ENCODE results near the gene CD84. TPM values are rescaled to one million over a fixed set of nuclear protein-coding genes. Genes with fewer than 3 reads are reported as not detected.
"Not testable (repeated sequence)": the region's sequence is repeated elsewhere in the genome, so short reads cannot be mapped to it uniquely, and the experiment has no call there.

The CD84 gene
- total RNA-seq, 1 donor from 2014 or later: not detected

GRCh38 chr1:160538985-160539651 lies 40.2 kb downstream of the CD84 start:
- H3K4me3 ChIP-seq (ENCODE audit: low read depth, low read length): no peak overlapping the region
- H3K36me3 ChIP-seq (ENCODE audit: control insufficient read depth, insufficient read depth, low read length): no peaks in the 10 kb centered on the region
- DNase-seq (ENCODE audit: low read depth): no peak
- TF ChIP-seq CTCF (IDR thresholded peaks at IDR 0.05; ENCODE audit: insufficient read depth, low read length, poor library complexity, severe bottlenecking): no peak
- no peaks in the 10 kb centered on the region for H3K27me3 ChIP-seq (ENCODE audit: control insufficient read depth, insufficient read depth, low read length)

GRCh38 chr1:160537714-160538665 lies 41.3 kb downstream of the CD84 start:
- H3K27me3 ChIP-seq (ENCODE audit: control insufficient read depth, insufficient read depth, low read length): no peaks in the 10 kb centered on the region
- no peak for DNase-seq (ENCODE audit: low read depth)
- H3K36me3 ChIP-seq (ENCODE audit: control insufficient read depth, insufficient read depth, low read length): no peaks in the 10 kb centered on the region
- no peak overlapping the region for H3K4me3 ChIP-seq (ENCODE audit: low read depth, low read length)
- TF ChIP-seq CTCF (IDR thresholded peaks at IDR 0.05; ENCODE audit: insufficient read depth, low read length, poor library complexity, severe bottlenecking): no peak

GRCh38 chr1:160534823-160535605 lies 44.3 kb downstream of the CD84 start:
- Histone ChIP-seq H3K4me3 (ENCODE audit: low read depth, low read length) (no peak overlapping the region), H3K36me3 (ENCODE audit: control insufficient read depth, insufficient read depth, low read length) (no peaks in the 10 kb centered on the region), H3K27me3 (ENCODE audit: control insufficient read depth, insufficient read depth, low read length) (no peaks in the 10 kb centered on the region)
- DNase-seq (ENCODE audit: low read depth): no peak
- TF ChIP-seq CTCF (IDR thresholded peaks at IDR 0.05; ENCODE audit: insufficient read depth, low read length, poor library complexity, severe bottlenecking): no peak

GRCh38 chr1:160532557-160532813 lies 46.8 kb downstream of the CD84 start:
- not testable (repeated sequence) for H3K27me3 ChIP-seq (ENCODE audit: control insufficient read depth, insufficient read depth, low read length); H3K4me3 ChIP-seq (ENCODE audit: low read depth, low read length); DNase-seq (ENCODE audit: low read depth); H3K36me3 ChIP-seq (ENCODE audit: control insufficient read depth, insufficient read depth, low read length)

- not testable (repeated sequence) for H3K36me3 ChIP-seq (ENCODE audit: control insufficient read depth, insufficient read depth, low read length); H3K27me3 ChIP-seq (ENCODE audit: control insufficient read depth, insufficient read depth, low read length); H3K4me3 ChIP-seq (ENCODE audit: low read depth, low read length); DNase-seq (ENCODE audit: low read depth)
These were observed 47.3 kb downstream of the CD84 start for GRCh38 chr1:160531809-160532556.

GRCh38 chr1:160529401-160529952 lies 49.8 kb downstream of the CD84 start:
- H3K4me3 ChIP-seq (ENCODE audit: low read depth, low read length); H3K36me3 ChIP-seq (ENCODE audit: control insufficient read depth, insufficient read depth, low read length); DNase-seq (ENCODE audit: low read depth); H3K27me3 ChIP-seq (ENCODE audit: control insufficient read depth, insufficient read depth, low read length): not testable (repeated sequence)

- DNase-seq (ENCODE audit: low read depth); H3K4me3 ChIP-seq (ENCODE audit: low read depth, low read length); H3K36me3 ChIP-seq (ENCODE audit: control insufficient read depth, insufficient read depth, low read length); H3K27me3 ChIP-seq (ENCODE audit: control insufficient read depth, insufficient read depth, low read length): not testable (repeated sequence)
These were observed 55.5 kb downstream of the CD84 start for GRCh38 chr1:160523789-160524188.

Measured in kidney epithelial cell (primary cell).